Kidney epithelial cell (primary cell): ENCODE measurements around the gene SETDB1. TPM values are rescaled to one million over a fixed set of nuclear protein-coding genes. Genes with fewer than 3 reads are reported as not detected.

Experiments used
- DNase-seq: peaks from one replicate; pipeline ENCODE4 v3.0.0-alpha.2; 2010; ENCODE audit warnings: low read depth
- H3K27me3 ChIP-seq: 2 replicates; pipeline ENCODE4 v1.6.0; 2011; ENCODE audit warnings: low read length; ENCODE audit not compliant: control insufficient read depth, insufficient read depth
- H3K36me3 ChIP-seq: 2 replicates; pipeline ENCODE4 v1.5.1; 2011; ENCODE audit warnings: low read length; ENCODE audit not compliant: control insufficient read depth, insufficient read depth
- H3K4me3 ChIP-seq: 2 replicates; pipeline ENCODE4 v1.5.1; 2011; ENCODE audit warnings: low read depth, mild to moderate bottlenecking, control low read depth, low read length
- total RNA-seq: library from RNA; depleted of rRNA; stranded (reverse); fragments of >200 nt; gene quantifications from 2 replicates; pipeline ENCODE4 v1.2.3, GENCODE V29; 2015
- TF ChIP-seq, protein P1 (sequence below): IDR thresholded peaks from 2 replicates; pipeline ENCODE4 v1.5.1; 2011; ENCODE audit warnings: mild to moderate bottlenecking, moderate library complexity, low read length, control low read depth, inconsistent platforms; ENCODE audit not compliant: insufficient read depth, poor library complexity, severe bottlenecking

SETDB1 gene
- total RNA-seq, 1 donor from 2014 or later, result 25.5 TPM

DNA sequence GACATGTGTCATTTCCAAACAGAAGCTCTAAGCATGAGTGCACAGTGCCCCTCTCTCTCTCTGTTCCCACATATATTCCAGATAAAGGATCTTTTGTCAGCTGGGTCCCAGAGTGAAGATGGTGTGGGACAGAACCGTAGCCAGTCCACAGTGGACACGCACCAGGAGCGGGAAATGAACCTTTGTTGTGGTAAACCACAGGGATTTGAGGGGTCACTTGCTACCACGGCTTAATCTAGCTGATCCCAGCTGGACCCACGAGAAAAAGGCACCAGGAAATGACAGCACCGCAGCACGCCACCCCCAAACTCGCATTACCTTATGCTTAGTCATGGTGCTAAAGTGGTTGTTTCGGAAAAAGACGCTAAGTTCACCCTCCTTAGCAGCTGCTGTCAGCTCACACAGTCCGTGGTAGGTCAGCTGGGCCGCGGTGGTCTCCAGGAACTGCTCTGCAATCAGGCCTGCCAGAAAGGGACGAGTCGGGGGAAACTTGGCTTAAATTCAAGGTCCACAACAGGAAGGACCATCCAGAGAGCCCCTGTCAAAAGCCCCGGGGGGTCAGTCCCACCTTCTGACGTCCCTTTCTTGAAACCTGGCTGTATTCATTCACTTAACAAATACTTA is 73.0 kb downstream of the SETDB1 start:
- TF ChIP-seq, protein P1, sequence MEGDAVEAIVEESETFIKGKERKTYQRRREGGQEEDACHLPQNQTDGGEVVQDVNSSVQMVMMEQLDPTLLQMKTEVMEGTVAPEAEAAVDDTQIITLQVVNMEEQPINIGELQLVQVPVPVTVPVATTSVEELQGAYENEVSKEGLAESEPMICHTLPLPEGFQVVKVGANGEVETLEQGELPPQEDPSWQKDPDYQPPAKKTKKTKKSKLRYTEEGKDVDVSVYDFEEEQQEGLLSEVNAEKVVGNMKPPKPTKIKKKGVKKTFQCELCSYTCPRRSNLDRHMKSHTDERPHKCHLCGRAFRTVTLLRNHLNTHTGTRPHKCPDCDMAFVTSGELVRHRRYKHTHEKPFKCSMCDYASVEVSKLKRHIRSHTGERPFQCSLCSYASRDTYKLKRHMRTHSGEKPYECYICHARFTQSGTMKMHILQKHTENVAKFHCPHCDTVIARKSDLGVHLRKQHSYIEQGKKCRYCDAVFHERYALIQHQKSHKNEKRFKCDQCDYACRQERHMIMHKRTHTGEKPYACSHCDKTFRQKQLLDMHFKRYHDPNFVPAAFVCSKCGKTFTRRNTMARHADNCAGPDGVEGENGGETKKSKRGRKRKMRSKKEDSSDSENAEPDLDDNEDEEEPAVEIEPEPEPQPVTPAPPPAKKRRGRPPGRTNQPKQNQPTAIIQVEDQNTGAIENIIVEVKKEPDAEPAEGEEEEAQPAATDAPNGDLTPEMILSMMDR, result no peak
- peaks cover 2% of the 10 kb centered on the region for H3K36me3 ChIP-seq
- no peak overlapping the region for H3K4me3 ChIP-seq
- peak; percentile 56 for DNase-seq
- no peaks in the 10 kb centered on the region for H3K27me3 ChIP-seq

DNA sequence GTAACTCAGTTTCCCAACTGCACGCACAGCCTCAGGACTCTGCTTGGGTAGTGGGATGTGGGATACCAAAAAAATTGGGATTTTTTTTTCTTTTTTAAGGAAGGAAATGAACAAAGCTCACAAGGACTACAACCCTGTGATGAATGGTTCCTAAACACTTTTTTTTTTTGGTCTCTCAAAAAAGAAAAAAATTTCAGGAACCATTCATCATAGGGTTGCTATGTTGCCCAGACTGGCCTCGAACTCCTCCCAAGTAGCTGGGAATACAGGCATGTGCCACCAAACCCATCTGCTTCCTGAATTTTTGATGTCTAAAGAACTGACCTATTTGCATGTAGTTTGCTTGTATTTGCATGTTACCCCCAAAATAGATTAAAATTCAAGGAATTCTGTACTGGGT is 73.8 kb downstream of the SETDB1 start:
- H3K4me3 ChIP-seq, result no peak overlapping the region
- TF ChIP-seq, protein P1, result no peak
- H3K27me3 ChIP-seq, result no peaks in the 10 kb centered on the region
- no peak for DNase-seq
- peaks cover 2% of the 10 kb centered on the region for H3K36me3 ChIP-seq

DNA sequence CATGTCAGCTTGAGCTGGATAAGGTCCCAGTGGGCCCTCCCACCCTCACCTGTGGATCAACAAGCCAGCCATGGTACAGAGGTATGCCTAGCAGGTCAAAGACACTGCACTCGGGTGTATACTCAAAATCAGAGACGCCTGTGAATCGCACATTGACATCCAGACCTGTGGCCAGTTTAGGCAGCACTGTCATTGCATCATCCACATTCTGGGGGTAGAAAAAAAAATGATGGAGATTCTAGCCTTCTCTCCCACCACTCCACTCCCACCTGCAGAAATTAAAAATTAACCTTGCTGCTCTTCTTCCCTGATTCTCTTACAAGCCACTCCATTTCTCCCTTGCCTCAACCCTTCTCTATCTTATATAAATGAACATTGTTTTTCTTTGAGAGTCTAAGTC is 74.2 kb downstream of the SETDB1 start:
- no peak for DNase-seq
- TF ChIP-seq, protein P1, result no peak
- H3K4me3 ChIP-seq, result no peak overlapping the region
- H3K27me3 ChIP-seq, result no peaks in the 10 kb centered on the region
- H3K36me3 ChIP-seq, result peaks cover 2% of the 10 kb centered on the region

DNA sequence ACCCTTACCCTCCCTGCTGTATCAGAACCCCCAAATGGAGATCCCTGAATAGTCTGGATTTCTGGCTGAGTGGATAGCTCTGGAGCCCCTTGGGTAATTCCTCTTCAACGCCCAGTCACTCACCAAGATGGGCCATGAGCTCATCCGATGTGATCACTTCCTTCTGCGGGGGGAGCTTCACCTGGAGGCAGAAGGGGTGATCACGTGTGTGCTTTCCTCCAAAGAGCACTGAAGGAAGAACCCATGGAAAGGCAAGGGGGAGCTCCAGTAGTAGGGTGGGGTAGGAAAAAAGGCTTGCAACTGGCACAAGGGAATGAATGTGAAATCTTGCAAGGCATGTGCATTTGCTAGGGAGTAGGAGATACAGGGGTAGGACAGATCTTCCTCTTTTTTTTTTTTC is 75.4 kb downstream of the SETDB1 start:
- H3K27me3 ChIP-seq, result no peaks in the 10 kb centered on the region
- H3K36me3 ChIP-seq, result peaks cover 2% of the 10 kb centered on the region
- TF ChIP-seq, protein P1, result no peak
- DNase-seq, result no peak
- no peak overlapping the region for H3K4me3 ChIP-seq

DNA sequence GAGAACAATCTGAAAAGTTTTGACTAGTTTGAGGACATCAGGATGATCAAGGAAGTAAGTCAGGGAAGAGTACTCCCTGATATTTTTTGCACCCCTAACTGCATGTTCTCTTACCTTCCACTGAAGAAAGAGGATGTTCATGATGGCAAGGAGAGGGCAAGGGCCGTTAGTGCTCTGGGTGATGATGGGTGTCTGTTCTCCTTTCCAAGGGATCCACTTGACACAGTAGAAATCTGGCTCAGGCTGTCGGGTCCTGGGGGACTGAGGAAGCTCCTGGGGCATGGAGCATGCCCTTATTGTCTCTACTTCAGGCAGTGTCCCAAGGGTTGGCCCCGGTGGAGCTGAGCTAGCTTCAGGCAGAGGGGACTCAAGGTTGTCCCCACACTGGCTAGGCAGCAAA is 75.9 kb downstream of the SETDB1 start:
- no peak for DNase-seq
- Histone ChIP-seq H3K36me3 (peaks cover 2% of the 10 kb centered on the region), H3K4me3 (no peak overlapping the region), H3K27me3 (no peaks in the 10 kb centered on the region)
- TF ChIP-seq, protein P1, result no peak

DNA sequence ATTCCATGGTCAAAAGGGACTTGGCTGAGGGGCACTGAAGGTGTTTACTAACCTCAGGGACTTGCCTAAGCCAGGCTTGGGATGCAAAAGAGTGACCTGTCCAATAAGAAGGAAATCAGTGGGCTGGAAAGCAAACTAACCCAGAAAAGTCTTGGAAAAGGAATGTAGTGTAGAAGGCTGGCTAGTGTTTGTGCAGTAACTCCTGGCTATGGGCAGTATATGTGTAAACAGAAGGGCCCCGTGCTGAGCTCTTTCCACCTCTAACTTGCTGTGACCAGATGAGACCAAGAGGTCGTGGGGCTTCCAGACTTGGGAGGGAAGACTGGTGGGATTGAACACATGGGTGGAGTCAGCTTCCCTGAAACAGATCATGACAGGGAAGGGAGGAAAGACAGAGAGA is 76.4 kb downstream of the SETDB1 start:
- H3K27me3 ChIP-seq, result no peaks in the 10 kb centered on the region
- peaks cover 2% of the 10 kb centered on the region for H3K36me3 ChIP-seq
- DNase-seq, result no peak
- no peak overlapping the region for H3K4me3 ChIP-seq
- TF ChIP-seq, protein P1, result no peak
